GM18861 (cell line): Measurements from ENCODE around the gene DNAAF5.

ENCODE experiments used
- ATAC-seq: cut with Tn5 transposase; IDR thresholded peaks from one replicate; pipeline ENCODE4 v1.9.1; 2021; ENCODE audit not compliant: unreplicated experiment

The DNAAF5 gene

GRCh38 chr7:765383-765782 is 38.9 kb downstream of the DNAAF5 start:
- no peak for ATAC-seq

DNA sequence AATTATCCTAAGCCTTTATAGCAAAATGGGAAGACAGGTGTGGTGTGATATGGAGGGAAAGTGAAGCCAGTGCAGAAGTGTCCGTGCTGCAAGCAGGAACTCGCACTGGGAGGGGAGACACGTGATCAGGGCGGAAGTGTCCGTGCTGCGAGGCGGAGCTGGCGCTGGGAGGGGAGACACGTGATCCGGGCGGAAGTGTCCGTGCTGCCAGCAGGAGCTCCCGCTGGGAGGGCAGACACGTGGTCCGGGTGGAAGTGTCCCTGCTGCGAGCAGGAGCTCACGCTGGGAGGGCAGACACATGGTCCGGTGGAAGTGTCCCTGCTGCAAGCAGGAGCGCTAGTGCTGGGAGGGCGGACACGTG is 41.1 kb downstream of the DNAAF5 start:
- ATAC-seq, result no peak

GRCh38 chr7:767941-768731 is 41.6 kb downstream of the DNAAF5 start:
- ATAC-seq, result no peak

GRCh38 chr7:768881-769504 is 42.5 kb downstream of the DNAAF5 start:
- ATAC-seq, result no peak

GRCh38 chr7:770336-770735 is 43.8 kb downstream of the DNAAF5 start:
- ATAC-seq, result no peak

- no peak for ATAC-seq
Measured at GRCh38 chr7:770741-771166, 44.3 kb downstream of the DNAAF5 start.

DNA sequence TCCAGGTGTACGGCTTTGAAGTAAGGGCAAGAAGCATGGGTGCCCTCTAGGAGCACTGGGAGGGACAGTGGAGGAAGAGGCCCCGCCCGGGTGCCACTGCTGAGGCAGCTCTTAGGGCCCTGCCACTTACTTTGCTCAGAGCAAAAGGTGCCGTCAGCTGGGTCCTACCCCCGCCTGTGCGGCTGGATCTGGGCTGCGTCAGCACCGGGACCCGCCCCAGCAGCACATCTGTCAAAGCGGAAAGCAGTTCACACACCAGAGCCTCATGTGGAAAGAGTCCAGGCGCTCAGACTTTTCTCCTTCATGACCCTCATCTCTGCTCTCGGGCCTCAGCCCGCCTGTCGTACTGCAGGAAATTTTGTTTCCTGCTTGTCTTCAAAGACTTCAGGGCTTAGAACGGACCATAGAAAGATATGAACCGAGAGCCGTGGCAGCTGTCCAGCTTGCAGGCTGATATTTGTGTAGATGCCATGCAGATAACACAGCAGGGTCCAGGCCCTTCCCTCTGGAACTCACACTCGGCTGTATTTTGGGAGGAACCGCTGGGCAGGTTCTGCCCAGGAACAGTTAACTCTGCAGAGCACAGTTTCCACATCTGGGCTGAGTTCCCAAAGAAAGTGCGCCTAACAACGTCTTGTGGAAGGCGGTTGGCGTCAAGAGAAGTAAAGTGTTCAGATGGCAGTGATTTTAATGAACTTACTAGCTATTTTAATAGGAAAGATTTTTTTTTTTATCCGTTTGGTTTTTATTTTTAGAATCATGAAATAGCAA is 44.9 kb downstream of the DNAAF5 start:
- ATAC-seq, result no peak

DNA sequence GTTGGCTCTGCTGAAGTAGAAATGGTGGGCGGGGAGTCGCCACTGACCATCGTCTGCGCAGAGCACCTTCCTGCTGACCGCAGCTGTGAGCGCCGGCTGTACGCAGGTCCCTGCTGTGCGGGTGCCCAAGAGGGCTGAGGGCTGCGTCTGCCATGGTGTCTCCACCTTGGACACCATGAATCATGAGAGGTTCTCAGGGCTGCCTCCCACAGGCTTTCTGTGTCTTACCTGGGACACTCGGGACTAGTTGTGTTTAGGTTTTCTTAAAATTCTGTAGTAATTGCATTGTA is 45.5 kb downstream of the DNAAF5 start:
- ATAC-seq, result no peak

DNA sequence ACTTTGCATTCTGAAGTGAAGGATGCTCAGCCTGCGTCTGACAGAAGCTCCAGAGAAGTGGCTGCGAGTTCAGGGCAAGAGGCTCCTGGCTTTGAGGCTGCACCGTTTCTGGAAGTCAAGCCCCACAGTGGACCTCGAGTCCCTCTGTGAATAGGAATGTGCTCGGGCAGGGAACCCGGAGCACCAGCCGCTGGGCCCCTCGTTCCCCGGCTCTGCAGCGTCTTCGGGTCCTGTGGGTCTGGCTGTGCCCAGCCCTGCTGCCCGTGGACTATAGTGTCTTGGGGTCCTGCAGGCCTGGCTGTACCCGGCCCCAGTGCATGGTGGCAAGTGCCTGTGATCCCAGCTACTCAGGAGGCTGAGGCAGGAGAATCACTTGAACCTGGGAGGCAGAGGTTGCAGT is 45.9 kb downstream of the DNAAF5 start:
- ATAC-seq, result no peak

DNA sequence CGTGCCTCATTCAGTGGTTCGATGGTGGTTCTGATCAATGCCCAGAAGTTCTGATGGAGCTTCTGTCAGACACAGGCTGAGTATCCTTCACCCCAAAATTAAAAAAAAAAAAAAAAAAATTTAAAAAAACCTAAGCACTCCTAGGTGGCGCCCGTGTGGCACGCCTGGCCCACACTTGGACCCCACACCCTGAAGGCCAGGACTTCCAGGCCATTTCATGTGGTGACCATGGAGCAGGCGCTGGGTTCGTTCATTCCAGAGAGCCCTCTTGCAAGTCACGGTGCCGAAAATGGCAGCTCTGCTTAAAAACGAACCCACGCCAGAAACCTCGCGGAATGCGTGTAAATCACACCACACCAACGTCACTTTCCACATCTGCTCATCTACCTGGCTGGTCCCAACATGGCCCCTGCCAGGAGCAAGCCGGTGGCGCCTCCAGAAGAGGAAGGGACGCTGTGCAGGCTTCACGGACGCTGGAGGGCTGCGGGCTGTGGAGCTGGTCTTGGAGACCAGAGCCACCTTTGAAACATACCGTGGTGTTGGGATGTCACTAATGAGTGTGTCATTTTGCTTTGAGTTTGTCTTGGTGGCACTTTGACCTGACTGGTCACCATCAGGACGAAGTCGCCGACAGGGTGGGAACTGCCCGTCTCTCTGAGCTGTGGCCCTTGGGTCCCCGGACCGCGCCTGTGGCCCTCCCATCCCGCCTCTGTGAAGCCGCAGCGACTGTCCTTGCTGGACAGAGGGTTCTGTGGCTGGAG is 46.5 kb downstream of the DNAAF5 start:
- ATAC-seq, result no peak

- no peak for ATAC-seq
Measured at GRCh38 chr7:773622-773915, 47.1 kb downstream of the DNAAF5 start.

GRCh38 chr7:774161-775109 is 47.9 kb downstream of the DNAAF5 start:
- ATAC-seq, result no peak

GRCh38 chr7:776381-776780 is 49.9 kb downstream of the DNAAF5 start:
- no peak for ATAC-seq

GRCh38 chr7:776992-777727 is 50.7 kb downstream of the DNAAF5 start:
- ATAC-seq, result no peak

DNA sequence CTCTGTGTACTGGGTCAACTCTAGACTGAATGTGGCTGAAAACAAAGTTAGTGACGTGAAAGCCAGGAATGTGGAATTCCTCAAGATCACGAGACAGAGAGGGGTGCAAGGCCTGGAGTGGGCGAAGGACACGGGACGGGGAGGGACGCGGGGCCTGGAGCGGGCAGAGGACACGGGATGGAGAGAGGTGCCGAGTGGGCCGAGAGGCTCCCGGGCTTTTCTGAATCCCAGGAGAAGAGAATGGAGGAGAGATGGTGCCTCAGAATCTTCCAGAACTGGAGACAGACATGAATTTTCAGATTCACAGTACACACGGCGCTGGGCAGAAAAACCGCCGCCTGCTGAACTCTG is 51.2 kb downstream of the DNAAF5 start:
- ATAC-seq, result no peak

DNA sequence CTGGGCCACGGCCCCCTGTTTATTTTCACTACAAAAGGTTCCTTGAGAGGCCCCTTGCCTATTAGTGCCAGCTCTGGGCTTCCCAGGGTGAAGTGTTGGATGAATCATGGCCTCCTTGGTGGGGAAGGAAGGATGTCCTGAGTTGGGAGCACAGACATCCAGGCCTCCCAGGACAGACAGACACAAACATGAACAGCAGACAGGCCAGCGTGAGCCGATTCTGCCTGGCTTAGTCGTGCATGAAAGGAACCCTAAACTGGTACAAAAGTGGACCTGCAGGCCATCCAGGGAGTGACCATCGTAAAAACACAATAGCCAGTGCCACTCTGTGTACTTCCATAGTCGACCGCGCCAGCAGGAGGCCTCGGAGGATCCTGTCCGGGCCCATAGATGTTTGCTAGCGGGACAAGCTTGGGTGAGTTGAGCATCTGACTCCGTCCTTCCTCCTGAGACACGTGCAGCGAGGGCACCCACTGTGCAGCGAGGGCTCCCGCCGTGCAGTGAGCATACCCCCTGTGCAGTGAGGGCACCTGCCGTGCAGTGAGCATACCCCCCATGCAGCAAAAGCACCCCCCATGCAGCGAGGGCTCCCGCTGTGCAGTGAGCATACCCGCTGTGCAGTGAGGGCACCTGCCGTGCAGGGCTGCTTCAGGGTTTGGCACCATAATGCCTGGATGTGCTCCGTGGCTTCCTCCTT is 51.9 kb downstream of the DNAAF5 start:
- no peak for ATAC-seq

GRCh38 chr7:778968-779451 is 52.5 kb downstream of the DNAAF5 start:
- ATAC-seq, result no peak

DNA sequence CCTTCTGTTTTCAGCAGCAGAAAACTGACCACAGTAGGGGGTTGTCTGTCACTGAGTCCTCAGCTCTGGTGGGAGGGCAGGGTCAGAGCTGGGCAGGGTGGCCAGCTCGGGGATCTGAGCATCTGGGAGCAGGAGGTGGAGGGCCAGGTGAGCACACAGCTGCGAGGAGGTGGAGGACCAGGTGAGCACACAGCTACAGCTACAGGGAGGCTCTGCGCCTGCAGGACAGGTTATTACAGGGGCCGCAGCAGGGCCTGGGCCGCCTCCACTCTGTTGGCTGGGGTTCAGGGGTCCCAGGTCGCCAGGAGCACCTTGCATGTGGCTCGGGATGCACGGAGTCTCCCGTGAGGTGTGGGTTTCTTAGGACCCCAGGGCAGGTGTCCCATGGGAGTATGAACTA is 53.0 kb downstream of the DNAAF5 start:
- ATAC-seq, result no peak

GRCh38 chr7:780081-780480 is 53.6 kb downstream of the DNAAF5 start:
- ATAC-seq, result no peak
